Esophagus muscularis mucosa (tissue), 4 donors: Measurements from ENCODE around the gene GNG12. TPM values are rescaled to one million over a fixed set of nuclear protein-coding genes. Genes with fewer than 3 reads are reported as not detected.

Experiments used
- DNase-seq: peaks from one replicate; pipeline ENCODE4 v3.0.0-alpha.2; 2017; ENCODE audit errors: extremely low spot score
- H3K27ac ChIP-seq, 4 donors: fragments of 200-600 bp; sonication (generic); replicated peaks in 1 of 4; 1 replicate in 3 of 4; 2 replicates in 1 of 4; pipeline ENCODE4 v1.5.1; 2016 to 2019; ENCODE audit warnings: mild to moderate bottlenecking in 1 of 4
- H3K27me3 ChIP-seq, 4 donors: fragments of 200-600 bp; sonication (generic); one replicate each; pipeline versions ENCODE4 v1.5.1 to v1.6.0; 2016 to 2019
- H3K36me3 ChIP-seq, 4 donors: fragments of 200-600 bp; sonication (generic); one replicate each; pipeline ENCODE4 v1.5.1; 2016 to 2019
- H3K4me1 ChIP-seq, 4 donors: fragments of 200-600 bp; sonication (generic); one replicate each; pipeline ENCODE4 v1.5.1; 2016 to 2019
- H3K4me3 ChIP-seq, 4 donors: fragments of 200-600 bp; sonication (generic); 1 replicate in 2 of 4; 2 replicates in 2 of 4; pipeline ENCODE4 v1.5.1; 2016 to 2019; ENCODE audit warnings: mild to moderate bottlenecking in 4 of 4, moderate library complexity in 1 of 4
- H3K9me3 ChIP-seq, 4 donors: fragments of 200-600 bp; sonication (generic); 1 replicate in 3 of 4; 2 replicates in 1 of 4; pipeline ENCODE4 v1.5.1; 2016 to 2019
- EP300 ChIP-seq: sonication (generic); formaldehyde crosslinking; IDR thresholded peaks from one replicate; pipeline ENCODE4 v1.6.1; 2017; ENCODE audit warnings: antibody characterized with exemption
- POLR2A ChIP-seq: fragments of 450-650 bp; IDR thresholded peaks from one replicate; pipeline ENCODE4 v1.6.1; 2017; ENCODE audit warnings: antibody characterized with exemption, moderate library complexity, mild to moderate bottlenecking, low read depth
- POLR2AphosphoS5 ChIP-seq, 2 donors: sonication (generic); formaldehyde crosslinking; IDR thresholded peaks; one replicate each; pipeline ENCODE4 v1.6.1; 2017; ENCODE audit warnings: antibody characterized with exemption in 2 of 2
- WGBS: methylation state at CpG from one replicate; pipeline ENCODE4 v1.1.5; 2018; 5-methylcytosine and 5-hydroxymethylcytosine counted together
- intact Hi-C: fragments of 100-400 bp; cut with DNase I; formaldehyde crosslinking; loops from one replicate; pipeline ENCODE4 v1.15.1; 2023
- total RNA-seq, 4 donors: library from RNA; depleted of rRNA; stranded (reverse); fragments of >200 nt; gene quantifications; one replicate each; pipeline versions ENCODE4 v1.1.0 to v1.2.1, GENCODE V29; 2016
- TF ChIP-seq, protein P1 (sequence below), 3 experiments: fragments of 200-600 bp in 2 of 3; fragments of 450-650 bp in 1 of 3; sonication (generic) in 2 of 3; IDR thresholded peaks; one replicate each; pipeline ENCODE4 v1.5.1; 2017 to 2019; ENCODE audit warnings: antibody characterized with exemption in 3 of 3, mild to moderate bottlenecking in 2 of 3, moderate library complexity in 1 of 3

The GNG12 gene
- total RNA-seq, 4 donors from 2014 or later, result 108 to 118 (median 111) TPM

DNA sequence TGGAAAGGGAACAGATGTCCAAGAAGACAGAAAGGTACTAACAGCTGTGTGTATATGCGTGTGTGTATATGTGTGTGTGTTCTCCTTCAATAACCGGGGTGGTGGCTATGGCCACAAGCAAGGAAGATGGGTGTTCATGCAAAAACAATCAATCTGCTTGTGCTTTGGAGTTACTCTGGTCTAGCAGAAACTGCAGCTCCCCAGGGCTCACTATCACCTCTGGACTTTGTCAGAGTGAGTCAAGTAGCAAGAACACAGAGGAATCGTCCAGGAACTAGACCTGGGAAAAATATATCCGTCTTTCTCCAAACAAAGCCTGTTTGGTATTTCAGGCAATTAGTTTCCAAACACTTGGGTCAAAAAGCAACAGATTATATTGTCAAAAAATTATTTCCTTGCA, 68.6 kb downstream of the GNG12 start:
- DNase-seq, result no peak
- Histone ChIP-seq H3K4me1 (peaks cover 22 to 58% (median 47%) of the 10 kb centered on the region in 4 donors), H3K4me3 (no peak overlapping the region), H3K27ac (no peak overlapping the region), H3K36me3 (no peaks in the 10 kb centered on the region), H3K9me3 (no peaks in the 10 kb centered on the region), H3K27me3 (no peaks in the 10 kb centered on the region)
- WGBS, result 55% methylated on average over 4 of the region's 4 CpGs
- intact Hi-C loops, result loop anchor here (5.0 to 10.0 kb wide), 4 partner anchors 68 to 348 kb away; partner anchors contain the start of genes DIRAS3 and GNG12
- TF ChIP-seq EP300 (no peak), POLR2A (no peak), POLR2AphosphoS5 (IDR thresholded peaks at IDR 0.05) (no peak)
- TF ChIP-seq, protein P1, sequence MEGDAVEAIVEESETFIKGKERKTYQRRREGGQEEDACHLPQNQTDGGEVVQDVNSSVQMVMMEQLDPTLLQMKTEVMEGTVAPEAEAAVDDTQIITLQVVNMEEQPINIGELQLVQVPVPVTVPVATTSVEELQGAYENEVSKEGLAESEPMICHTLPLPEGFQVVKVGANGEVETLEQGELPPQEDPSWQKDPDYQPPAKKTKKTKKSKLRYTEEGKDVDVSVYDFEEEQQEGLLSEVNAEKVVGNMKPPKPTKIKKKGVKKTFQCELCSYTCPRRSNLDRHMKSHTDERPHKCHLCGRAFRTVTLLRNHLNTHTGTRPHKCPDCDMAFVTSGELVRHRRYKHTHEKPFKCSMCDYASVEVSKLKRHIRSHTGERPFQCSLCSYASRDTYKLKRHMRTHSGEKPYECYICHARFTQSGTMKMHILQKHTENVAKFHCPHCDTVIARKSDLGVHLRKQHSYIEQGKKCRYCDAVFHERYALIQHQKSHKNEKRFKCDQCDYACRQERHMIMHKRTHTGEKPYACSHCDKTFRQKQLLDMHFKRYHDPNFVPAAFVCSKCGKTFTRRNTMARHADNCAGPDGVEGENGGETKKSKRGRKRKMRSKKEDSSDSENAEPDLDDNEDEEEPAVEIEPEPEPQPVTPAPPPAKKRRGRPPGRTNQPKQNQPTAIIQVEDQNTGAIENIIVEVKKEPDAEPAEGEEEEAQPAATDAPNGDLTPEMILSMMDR (IDR thresholded peaks at IDR 0.05), result no peak

DNA sequence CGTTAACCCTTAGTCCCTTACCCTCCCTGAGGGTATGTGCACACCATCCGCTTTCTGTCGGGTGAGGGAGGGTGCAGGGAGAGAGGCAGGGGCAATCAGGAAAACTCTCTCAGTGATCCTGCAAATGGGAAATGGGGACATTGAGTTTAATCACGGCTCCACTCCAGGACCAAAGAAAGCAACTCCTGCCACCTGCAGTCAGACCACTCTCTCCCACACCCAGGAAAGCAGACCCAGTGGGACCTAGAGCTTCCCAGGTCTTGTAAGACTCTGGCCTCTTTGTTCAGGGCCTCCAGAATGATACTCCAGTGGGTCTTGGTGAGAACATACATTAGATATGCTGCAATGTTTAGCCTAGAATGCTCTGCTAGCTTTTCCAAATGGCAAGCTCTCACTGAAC, 71.5 kb downstream of the GNG12 start:
- H3K27me3 ChIP-seq, result no peaks in the 10 kb centered on the region
- intact Hi-C loops, result loop anchor here (2.0 to 10.0 kb wide), 3 partner anchors 203 to 293 kb away; partner anchors contain the start of gene DIRAS3
- WGBS, result 80% methylated on average over 4 of the region's 4 CpGs
- no peaks in the 10 kb centered on the region for H3K36me3 ChIP-seq
- no peak overlapping the region for H3K4me3 ChIP-seq
- no peak for TF ChIP-seq POLR2AphosphoS5 (IDR thresholded peaks at IDR 0.05)
- TF ChIP-seq, protein P1 (IDR thresholded peaks at IDR 0.05), result no peak
- H3K4me1 ChIP-seq, result peaks cover 20 to 65% (median 50%) of the 10 kb centered on the region in 4 donors
- H3K27ac ChIP-seq, result no peak overlapping the region
- H3K9me3 ChIP-seq, result no peaks in the 10 kb centered on the region
- no peak for DNase-seq

DNA sequence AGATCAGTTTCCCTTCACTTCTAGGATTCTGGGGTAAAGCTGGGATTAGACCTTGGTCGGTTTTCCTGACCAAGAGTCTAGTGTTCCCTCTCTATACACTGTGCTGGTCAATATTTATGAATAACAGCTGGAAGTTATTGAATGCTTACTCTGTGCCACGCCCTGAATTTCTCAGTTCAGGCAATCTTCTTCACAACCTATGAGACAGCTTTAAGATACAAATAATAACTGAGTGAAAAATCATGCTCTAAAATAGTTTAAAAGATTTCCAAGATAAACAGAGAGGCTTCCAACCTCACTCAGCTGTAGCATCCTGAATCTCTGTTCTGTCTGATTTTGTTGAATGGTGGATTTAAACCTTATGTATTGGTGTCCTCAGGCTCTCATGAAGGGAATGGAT, 72.2 kb downstream of the GNG12 start:
- TF ChIP-seq EP300 (no peak), POLR2AphosphoS5 (IDR thresholded peaks at IDR 0.05) (no peak), POLR2A (no peak)
- TF ChIP-seq, protein P1 (IDR thresholded peaks at IDR 0.05), result no peak
- peak overlapping the region in 2 of 4 donors; percentile 47 to 48 for H3K27ac ChIP-seq

DNA sequence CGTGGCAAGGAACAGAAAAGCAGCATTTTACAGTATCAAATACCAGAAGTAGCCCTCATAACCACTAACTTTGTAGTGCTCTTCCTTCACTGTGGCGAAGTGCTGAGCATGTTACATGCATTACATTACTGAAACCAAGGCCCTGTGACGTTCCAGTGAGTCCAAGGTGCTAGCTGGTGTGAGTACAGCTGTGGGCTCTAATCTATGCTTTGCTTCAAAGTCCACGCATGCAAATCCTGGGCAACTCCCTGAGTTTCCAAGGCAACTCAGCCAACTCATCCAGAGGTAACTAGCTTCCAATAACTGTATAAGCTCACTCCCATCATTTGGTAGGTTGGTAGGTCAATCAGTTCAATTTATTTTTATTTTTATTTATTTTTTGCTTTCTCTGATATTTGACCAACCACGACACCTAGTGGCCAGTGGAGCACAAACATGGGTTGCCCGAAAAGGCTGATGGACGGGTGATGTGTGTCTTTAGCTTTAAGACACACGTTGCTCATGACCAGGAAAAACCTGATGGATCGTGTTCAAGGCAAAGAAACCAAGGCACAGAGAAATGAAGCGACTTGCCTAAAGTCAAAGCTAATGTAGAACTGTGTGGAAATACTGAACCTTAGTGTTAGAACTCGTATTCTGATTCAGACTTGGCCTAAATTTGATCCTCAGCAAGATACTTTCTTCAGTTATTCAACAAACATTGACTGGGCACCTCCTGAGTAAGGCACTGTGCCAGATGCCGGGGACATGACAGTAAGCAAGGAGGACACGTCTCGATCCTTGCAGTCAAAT, 73.0 kb downstream of the GNG12 start:
- no peak for DNase-seq
- Histone ChIP-seq H3K4me3 (no peak overlapping the region), H3K4me1 (peaks cover 17 to 63% (median 50%) of the 10 kb centered on the region in 4 donors), H3K27ac (peak overlapping the region; percentile 19 to 64 (median 48)), H3K36me3 (no peaks in the 10 kb centered on the region), H3K9me3 (no peaks in the 10 kb centered on the region), H3K27me3 (no peaks in the 10 kb centered on the region)
- 29% methylated on average over 14 of the region's 14 CpGs for WGBS
- intact Hi-C loops, result loop anchor here (2.0 to 10.0 kb wide), 3 partner anchors 201 to 295 kb away; partner anchors contain the start of gene DIRAS3
- TF ChIP-seq POLR2A (no peak), POLR2AphosphoS5 (IDR thresholded peaks at IDR 0.05) (peak in 1 of 2 donors; percentile 19)
- TF ChIP-seq, protein P1 (IDR thresholded peaks at IDR 0.05), result peak; percentile 87 to 90 (median 89)

More for the DNA sequence above, 72.2 kb downstream of the GNG12 start:
- Histone ChIP-seq H3K4me1 (peaks cover 16 to 63% (median 49%) of the 10 kb centered on the region in 4 donors), H3K36me3 (no peaks in the 10 kb centered on the region), H3K4me3 (no peak overlapping the region), H3K9me3 (no peaks in the 10 kb centered on the region), H3K27me3 (no peaks in the 10 kb centered on the region)
- intact Hi-C loops, result loop anchor here (2.0 to 10.0 kb wide), 3 partner anchors 202 to 294 kb away; partner anchors contain the start of gene DIRAS3
- no peak for DNase-seq
- WGBS, result 54% methylated on average over 2 of the region's 2 CpGs
